Measurements from ENCODE around the gene NWD2.

- TF ChIP-seq EZH2 (IDR thresholded peaks at IDR 0.05; ENCODE audit: insufficient read depth, poor library complexity, severe bottlenecking) (no peak), EZH2phosphoT487 (IDR thresholded peaks at IDR 0.05; ENCODE audit: insufficient read depth, low read depth) (no peak)
Observed at GRCh38 chr4:37422102-37422501, 177.6 kb downstream of the NWD2 start.

All from GM23248 (cell line).